ENCODE results near the gene RPN2. TPM values are rescaled to one million over a fixed set of nuclear protein-coding genes. Genes with fewer than 3 reads are reported as not detected.
A peak's percentile ranks its signal among the peaks of the same experiment; 100 is the strongest.

The RPN2 gene
- total and polyA plus RNA-seq, 2 of the 13 experiments (the other 11 are each of a cell fraction or from before 2014, with no cell fraction given), result 587 to 1,818 TPM

DNA sequence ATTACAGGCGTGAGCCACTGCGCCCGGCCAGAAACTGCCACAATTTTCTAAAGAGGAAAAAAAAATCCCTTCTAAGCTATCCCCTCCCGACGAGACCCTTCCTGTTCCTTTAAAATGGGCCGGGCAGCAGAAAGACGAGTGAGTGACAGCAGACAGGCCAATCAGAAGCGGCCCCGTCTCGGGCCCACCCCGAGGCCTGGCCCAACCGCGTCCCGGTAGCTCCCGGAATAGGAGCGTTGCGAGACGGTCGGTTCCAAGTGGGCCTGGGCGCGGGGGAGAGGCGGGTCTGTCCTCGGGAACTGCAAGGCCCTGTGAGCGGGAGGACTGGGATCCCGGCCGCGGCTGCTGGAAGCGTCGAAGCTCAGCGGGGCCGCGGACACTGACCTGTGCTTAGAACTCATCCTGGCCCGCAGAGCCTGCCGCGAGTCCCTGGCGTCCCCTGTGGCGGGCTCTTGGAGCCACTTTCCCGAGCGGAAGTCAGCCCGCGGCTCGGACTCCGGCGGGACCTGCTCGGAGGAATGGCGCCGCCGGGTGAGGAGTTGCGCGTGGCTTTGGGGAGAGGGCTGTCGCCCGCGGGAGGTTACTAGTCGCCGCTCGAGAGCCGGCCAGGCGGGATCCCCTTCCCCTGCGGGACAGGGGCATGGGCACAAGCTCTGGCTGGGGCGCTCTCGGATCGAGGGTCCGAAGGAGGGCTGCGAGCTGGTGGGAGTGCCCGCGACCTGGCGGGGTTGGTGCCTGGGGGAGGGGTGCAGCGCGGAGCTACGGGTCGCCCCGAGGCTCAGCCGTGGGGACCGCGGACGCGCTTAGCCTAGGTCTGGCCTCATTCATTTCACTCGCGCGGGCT, at the start of gene RPN2, which contains the start of gene MROH8 (continued):
- TF ChIP-seq ZNF660 (CRISPR knock-in tag; IDR thresholded peaks at IDR 0.05; ENCODE audit: borderline replicate concordance, low read depth) (no peak), SMYD3 (CRISPR knock-in tag; IDR thresholded peaks at IDR 0.05) (peak; percentile 97), ZFP62 (CRISPR knock-in tag; IDR thresholded peaks at IDR 0.05) (peak; percentile 83; the same call in 1 of the 2 replicates), HOXA9 (CRISPR knock-in tag; IDR thresholded peaks at IDR 0.05; ENCODE audit: borderline replicate concordance) (no peak), ELF1 (CRISPR knock-in tag; IDR thresholded peaks at IDR 0.05) (peak; percentile 90), KDM3A (CRISPR knock-in tag; IDR thresholded peaks at IDR 0.05; ENCODE audit: low read depth) (peak; percentile 78; the same call in 1 of the 2 replicates), ZNF782 (CRISPR knock-in tag; IDR thresholded peaks at IDR 0.05; ENCODE audit: borderline replicate concordance) (no peak; the same call in 1 of the 2 replicates), BRD4 (CRISPR knock-in tag; IDR thresholded peaks at IDR 0.05) (peak; percentile 78), SIN3A (IDR thresholded peaks at IDR 0.05; ENCODE audit: borderline replicate concordance, low read depth, low read length) (peak; percentile 51; the same call in 1 of the 2 replicates), SATB2 (CRISPR knock-in tag; IDR thresholded peaks at IDR 0.05) (no peak; the same call in 1 of the 2 replicates), ZFP90 (CRISPR knock-in tag; IDR thresholded peaks at IDR 0.05; ENCODE audit: borderline replicate concordance) (peak; percentile 97; the same call in 1 of the 2 replicates), ZNF773 (CRISPR knock-in tag; IDR thresholded peaks at IDR 0.05; ENCODE audit: borderline replicate concordance) (peak; percentile 92), TOPORS (CRISPR knock-in tag; IDR thresholded peaks at IDR 0.05) (peak; percentile 85; the same call in 1 of the 2 replicates), FOXP1 (IDR thresholded peaks at IDR 0.05) (no peak), FOXP1 (CRISPR knock-in tag; IDR thresholded peaks at IDR 0.05) (no peak), HNF4A (CRISPR knock-in tag; IDR thresholded peaks at IDR 0.05) (no peak; the same call in 1 of the 2 replicates)
- TF ChIP-seq, protein P1, sequence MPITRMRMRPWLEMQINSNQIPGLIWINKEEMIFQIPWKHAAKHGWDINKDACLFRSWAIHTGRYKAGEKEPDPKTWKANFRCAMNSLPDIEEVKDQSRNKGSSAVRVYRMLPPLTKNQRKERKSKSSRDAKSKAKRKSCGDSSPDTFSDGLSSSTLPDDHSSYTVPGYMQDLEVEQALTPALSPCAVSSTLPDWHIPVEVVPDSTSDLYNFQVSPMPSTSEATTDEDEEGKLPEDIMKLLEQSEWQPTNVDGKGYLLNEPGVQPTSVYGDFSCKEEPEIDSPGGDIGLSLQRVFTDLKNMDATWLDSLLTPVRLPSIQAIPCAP (CRISPR knock-in tag; IDR thresholded peaks at IDR 0.05; ENCODE audit: low read depth), result no peak
- TF ChIP-seq, protein P2, sequence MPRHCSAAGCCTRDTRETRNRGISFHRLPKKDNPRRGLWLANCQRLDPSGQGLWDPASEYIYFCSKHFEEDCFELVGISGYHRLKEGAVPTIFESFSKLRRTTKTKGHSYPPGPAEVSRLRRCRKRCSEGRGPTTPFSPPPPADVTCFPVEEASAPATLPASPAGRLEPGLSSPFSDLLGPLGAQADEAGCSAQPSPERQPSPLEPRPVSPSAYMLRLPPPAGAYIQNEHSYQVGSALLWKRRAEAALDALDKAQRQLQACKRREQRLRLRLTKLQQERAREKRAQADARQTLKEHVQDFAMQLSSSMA (CRISPR knock-in tag; IDR thresholded peaks at IDR 0.05), result peak; percentile 75; the same call in 1 of the 2 replicates
- TF ChIP-seq, protein P3, sequence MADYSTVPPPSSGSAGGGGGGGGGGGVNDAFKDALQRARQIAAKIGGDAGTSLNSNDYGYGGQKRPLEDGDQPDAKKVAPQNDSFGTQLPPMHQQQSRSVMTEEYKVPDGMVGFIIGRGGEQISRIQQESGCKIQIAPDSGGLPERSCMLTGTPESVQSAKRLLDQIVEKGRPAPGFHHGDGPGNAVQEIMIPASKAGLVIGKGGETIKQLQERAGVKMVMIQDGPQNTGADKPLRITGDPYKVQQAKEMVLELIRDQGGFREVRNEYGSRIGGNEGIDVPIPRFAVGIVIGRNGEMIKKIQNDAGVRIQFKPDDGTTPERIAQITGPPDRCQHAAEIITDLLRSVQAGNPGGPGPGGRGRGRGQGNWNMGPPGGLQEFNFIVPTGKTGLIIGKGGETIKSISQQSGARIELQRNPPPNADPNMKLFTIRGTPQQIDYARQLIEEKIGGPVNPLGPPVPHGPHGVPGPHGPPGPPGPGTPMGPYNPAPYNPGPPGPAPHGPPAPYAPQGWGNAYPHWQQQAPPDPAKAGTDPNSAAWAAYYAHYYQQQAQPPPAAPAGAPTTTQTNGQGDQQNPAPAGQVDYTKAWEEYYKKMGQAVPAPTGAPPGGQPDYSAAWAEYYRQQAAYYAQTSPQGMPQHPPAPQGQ (CRISPR knock-in tag; IDR thresholded peaks at IDR 0.05; ENCODE audit: borderline replicate concordance), result 0 out of 2 replicates have a peak, but pooled peaks have one; percentile 24
- TF ChIP-seq, protein P4, sequence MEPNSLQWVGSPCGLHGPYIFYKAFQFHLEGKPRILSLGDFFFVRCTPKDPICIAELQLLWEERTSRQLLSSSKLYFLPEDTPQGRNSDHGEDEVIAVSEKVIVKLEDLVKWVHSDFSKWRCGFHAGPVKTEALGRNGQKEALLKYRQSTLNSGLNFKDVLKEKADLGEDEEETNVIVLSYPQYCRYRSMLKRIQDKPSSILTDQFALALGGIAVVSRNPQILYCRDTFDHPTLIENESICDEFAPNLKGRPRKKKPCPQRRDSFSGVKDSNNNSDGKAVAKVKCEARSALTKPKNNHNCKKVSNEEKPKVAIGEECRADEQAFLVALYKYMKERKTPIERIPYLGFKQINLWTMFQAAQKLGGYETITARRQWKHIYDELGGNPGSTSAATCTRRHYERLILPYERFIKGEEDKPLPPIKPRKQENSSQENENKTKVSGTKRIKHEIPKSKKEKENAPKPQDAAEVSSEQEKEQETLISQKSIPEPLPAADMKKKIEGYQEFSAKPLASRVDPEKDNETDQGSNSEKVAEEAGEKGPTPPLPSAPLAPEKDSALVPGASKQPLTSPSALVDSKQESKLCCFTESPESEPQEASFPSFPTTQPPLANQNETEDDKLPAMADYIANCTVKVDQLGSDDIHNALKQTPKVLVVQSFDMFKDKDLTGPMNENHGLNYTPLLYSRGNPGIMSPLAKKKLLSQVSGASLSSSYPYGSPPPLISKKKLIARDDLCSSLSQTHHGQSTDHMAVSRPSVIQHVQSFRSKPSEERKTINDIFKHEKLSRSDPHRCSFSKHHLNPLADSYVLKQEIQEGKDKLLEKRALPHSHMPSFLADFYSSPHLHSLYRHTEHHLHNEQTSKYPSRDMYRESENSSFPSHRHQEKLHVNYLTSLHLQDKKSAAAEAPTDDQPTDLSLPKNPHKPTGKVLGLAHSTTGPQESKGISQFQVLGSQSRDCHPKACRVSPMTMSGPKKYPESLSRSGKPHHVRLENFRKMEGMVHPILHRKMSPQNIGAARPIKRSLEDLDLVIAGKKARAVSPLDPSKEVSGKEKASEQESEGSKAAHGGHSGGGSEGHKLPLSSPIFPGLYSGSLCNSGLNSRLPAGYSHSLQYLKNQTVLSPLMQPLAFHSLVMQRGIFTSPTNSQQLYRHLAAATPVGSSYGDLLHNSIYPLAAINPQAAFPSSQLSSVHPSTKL (CRISPR knock-in tag; IDR thresholded peaks at IDR 0.05), result peak; percentile 9
- TF ChIP-seq, protein P5, sequence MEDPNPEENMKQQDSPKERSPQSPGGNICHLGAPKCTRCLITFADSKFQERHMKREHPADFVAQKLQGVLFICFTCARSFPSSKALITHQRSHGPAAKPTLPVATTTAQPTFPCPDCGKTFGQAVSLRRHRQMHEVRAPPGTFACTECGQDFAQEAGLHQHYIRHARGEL (CRISPR knock-in tag; IDR thresholded peaks at IDR 0.05), result no peak

Data from HepG2 (cell line).